Upper lobe of right lung (tissue), 1 donor: ENCODE results near the gene CACNB2. TPM values are rescaled to one million over a fixed set of nuclear protein-coding genes. Genes with fewer than 3 reads are reported as not detected.

Source experiments
- ATAC-seq: fragments of 200-7000 bp; cut with Tn5 transposase; one replicate; pipeline ENCODE4 v1.9.1; 2020; ENCODE audit warnings: mild to moderate bottlenecking, moderate library complexity
- DNase-seq: peaks from one replicate; pipeline ENCODE4 v3.0.0-alpha.2; 2020
- H3K27ac ChIP-seq: fragments of 200-600 bp; one replicate; pipeline ENCODE4 v1.8.0; 2022
- H3K27me3 ChIP-seq: fragments of 200-600 bp; one replicate; pipeline ENCODE4 v1.8.0; 2022; ENCODE audit warnings: mild to moderate bottlenecking
- H3K36me3 ChIP-seq: fragments of 200-600 bp; one replicate; pipeline ENCODE4 v1.8.0; 2022
- H3K4me1 ChIP-seq: fragments of 200-600 bp; one replicate; pipeline ENCODE4 v1.8.0; 2022
- H3K4me3 ChIP-seq: fragments of 200-600 bp; one replicate; pipeline ENCODE4 v1.8.0; 2022; ENCODE audit warnings: mild to moderate bottlenecking
- H3K9me3 ChIP-seq: fragments of 200-600 bp; one replicate; pipeline ENCODE4 v1.8.0; 2022
- CTCF ChIP-seq: fragments of 200-600 bp; IDR thresholded peaks from one replicate; pipeline ENCODE4 v1.8.0; 2022; ENCODE audit warnings: antibody characterized with exemption
- intact Hi-C: fragments of 100-400 bp; cut with DNase I; formaldehyde crosslinking; loops from one replicate; pipeline ENCODE4 v1.11.0; 2022
- total RNA-seq: library from RNA; stranded (reverse); fragmentation: NEBNext Ultra II Directional; extraction: Animal tissue kit (Norgen Biotek cat#: 25700); gene quantifications from one replicate; pipeline ENCODE4 v1.2.1, GENCODE V29; 2021
- donor health status: DM: no; HTN: yes; CAD: no; lungs with severe emphysema.

CACNB2 gene
- total RNA-seq, 1 donor from 2014 or later, result 4.2 TPM

- DNase-seq (no peak), ATAC-seq (no peak)
- H3K9me3 ChIP-seq, result no peaks in the 10 kb centered on the region
- no peaks in the 10 kb centered on the region for H3K27me3 ChIP-seq
- intact Hi-C loops, result no loop called here
- TF ChIP-seq CTCF, result no peak
- no peak overlapping the region for H3K27ac ChIP-seq
- H3K4me1 ChIP-seq, result no peaks in the 10 kb centered on the region
- H3K4me3 ChIP-seq, result no peak overlapping the region
- H3K36me3 ChIP-seq, result no peaks in the 10 kb centered on the region
These were observed 228.0 kb downstream of the CACNB2 start for GRCh38 chr10:18368273-18368672.

GRCh38 chr10:18368682-18369081 lies 228.5 kb downstream of the CACNB2 start:
- Histone ChIP-seq H3K4me1 (no peaks in the 10 kb centered on the region), H3K27ac (no peak overlapping the region), H3K9me3 (no peaks in the 10 kb centered on the region), H3K36me3 (no peaks in the 10 kb centered on the region), H3K27me3 (no peaks in the 10 kb centered on the region), H3K4me3 (no peak overlapping the region)
- TF ChIP-seq CTCF, result no peak
- intact Hi-C loops, result no loop called here
- DNase-seq, result no peak
- no peak for ATAC-seq

- intact Hi-C loops, result no loop called here
- Histone ChIP-seq H3K27me3 (no peaks in the 10 kb centered on the region), H3K9me3 (no peaks in the 10 kb centered on the region), H3K36me3 (no peaks in the 10 kb centered on the region), H3K4me1 (no peaks in the 10 kb centered on the region), H3K4me3 (no peak overlapping the region), H3K27ac (no peak overlapping the region)
- TF ChIP-seq CTCF, result no peak
- ATAC-seq (no peak), DNase-seq (no peak)
These were observed 229.7 kb downstream of the CACNB2 start for GRCh38 chr10:18369859-18370473.

GRCh38 chr10:18376650-18377049 lies 236.4 kb downstream of the CACNB2 start:
- ATAC-seq (no peak), DNase-seq (no peak)
- TF ChIP-seq CTCF, result no peak
- Histone ChIP-seq H3K4me3 (no peak overlapping the region), H3K27me3 (no peaks in the 10 kb centered on the region), H3K4me1 (no peaks in the 10 kb centered on the region), H3K27ac (no peak overlapping the region), H3K36me3 (no peaks in the 10 kb centered on the region), H3K9me3 (no peaks in the 10 kb centered on the region)
- intact Hi-C loops, result no loop called here

- no peaks in the 10 kb centered on the region for H3K27me3 ChIP-seq
- no peaks in the 10 kb centered on the region for H3K9me3 ChIP-seq
- TF ChIP-seq CTCF, result no peak
- H3K4me1 ChIP-seq, result no peaks in the 10 kb centered on the region
- intact Hi-C loops, result no loop called here
- DNase-seq, result no peak
- ATAC-seq, result no peak
- H3K27ac ChIP-seq, result no peak overlapping the region
- no peaks in the 10 kb centered on the region for H3K36me3 ChIP-seq
- H3K4me3 ChIP-seq, result no peak overlapping the region
These were observed 237.7 kb downstream of the CACNB2 start for GRCh38 chr10:18377898-18378297.

GRCh38 chr10:18378766-18379165 lies 238.5 kb downstream of the CACNB2 start:
- intact Hi-C loops, result no loop called here
- H3K27me3 ChIP-seq, result no peaks in the 10 kb centered on the region
- H3K4me3 ChIP-seq, result no peak overlapping the region
- no peak overlapping the region for H3K27ac ChIP-seq
- no peaks in the 10 kb centered on the region for H3K4me1 ChIP-seq
- H3K36me3 ChIP-seq, result no peaks in the 10 kb centered on the region
- no peaks in the 10 kb centered on the region for H3K9me3 ChIP-seq
- no peak for TF ChIP-seq CTCF
- DNase-seq (no peak), ATAC-seq (no peak)
